ENCODE results near the gene PDXP. TPM values are rescaled to one million over a fixed set of nuclear protein-coding genes. Genes with fewer than 3 reads are reported as not detected.

Gene PDXP
- total and polyA plus RNA-seq, 10 donors = 9.3 to 26.6 (median 12.6) TPM

- DNase-seq = no peak
- Histone ChIP-seq H3K4me3 (peak overlapping the region; percentile 47 to 87 (median 62)), H3K4me1 (peaks cover 33 to 85% (median 67%) of the 10 kb centered on the region in 6 donors), H3K36me3 (peaks cover 0 to 25% (median 2%) of the 10 kb centered on the region in 6 donors), H3K27me3 (replicated peaks in 1 of 7) (no peaks in the 10 kb centered on the region), H3K9me3 (no peaks in the 10 kb centered on the region), H3K27ac (peak overlapping the region; percentile 92 to 99 (median 96))
- no peak for TF ChIP-seq CTCF (IDR thresholded peaks at IDR 0.05 in 8 of 11, conservative IDR thresholded peaks at IDR 0.05 in 3 of 11)
- TF ChIP-seq POLR2AphosphoS5 (IDR thresholded peaks at IDR 0.05) = no peak
- no peak for TF ChIP-seq POLR2A (IDR thresholded peaks at IDR 0.05)
- intact Hi-C loops (cut with DNase I; ENCODE audit: low total_unique reads) = no loop called here
- WGBS, 5 donors = 39 to 52% (median 48%) methylated on average over 15 of the region's 15 CpGs
Observed at GRCh38 chr22:37677493-37677974, 19.0 kb downstream of the PDXP start.

GRCh38 chr22:37678372-37678771 lies 19.8 kb downstream of the PDXP start:
- TF ChIP-seq POLR2A (IDR thresholded peaks at IDR 0.05) = no peak
- TF ChIP-seq POLR2AphosphoS5 (IDR thresholded peaks at IDR 0.05) = no peak
- TF ChIP-seq CTCF (IDR thresholded peaks at IDR 0.05 in 8 of 11, conservative IDR thresholded peaks at IDR 0.05 in 3 of 11) = no peak

DNA sequence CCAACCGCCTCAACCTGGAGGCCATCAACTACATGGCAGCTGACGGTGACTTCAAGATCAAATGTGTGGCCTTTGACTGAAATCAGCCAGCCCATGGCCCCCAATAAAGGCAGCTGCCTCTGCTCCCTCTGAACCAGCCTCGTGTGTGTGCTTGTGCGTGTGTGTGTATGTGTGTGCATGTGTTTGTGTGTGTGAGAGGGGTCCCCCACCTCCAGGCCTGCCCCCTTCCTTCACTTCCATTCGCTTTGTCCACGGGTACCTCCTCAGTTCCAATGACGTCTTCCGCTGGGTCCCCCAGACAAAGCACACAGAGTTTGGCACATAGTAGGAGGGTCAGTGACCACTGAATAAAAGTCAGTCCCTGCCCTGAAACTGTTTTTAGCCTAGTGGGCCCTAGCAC lies 21.1 kb downstream of the PDXP start:
- DNase-seq = no peak
- Histone ChIP-seq H3K27ac (no peak overlapping the region), H3K9me3 (no peaks in the 10 kb centered on the region), H3K27me3 (replicated peaks in 1 of 7) (no peaks in the 10 kb centered on the region), H3K4me3 (no peak overlapping the region), H3K4me1 (peaks cover 31 to 63% (median 48%) of the 10 kb centered on the region in 6 donors), H3K36me3 (peaks cover 0 to 25% (median 2%) of the 10 kb centered on the region in 6 donors)
- intact Hi-C loops (cut with DNase I; ENCODE audit: low total_unique reads) = loop anchor here (5.0 kb wide), 2 partner anchors 37 to 57 kb away; no protein-coding TSS in a partner anchor
- WGBS, 5 donors = 82 to 95% (median 93%) methylated on average over 7 to 8 of the region's 8 CpGs
- no peak for TF ChIP-seq POLR2A (IDR thresholded peaks at IDR 0.05)
- no peak for TF ChIP-seq CTCF (IDR thresholded peaks at IDR 0.05 in 8 of 11, conservative IDR thresholded peaks at IDR 0.05 in 3 of 11)
- TF ChIP-seq POLR2AphosphoS5 (IDR thresholded peaks at IDR 0.05) = no peak

More at GRCh38 chr22:37678372-37678771, 19.8 kb downstream of the PDXP start:
- Histone ChIP-seq H3K4me3 (no peak overlapping the region), H3K27ac (peak overlapping the region in 3 of 8 donors; percentile 95 to 99 (median 97)), H3K36me3 (peaks cover 0 to 25% (median 2%) of the 10 kb centered on the region in 6 donors), H3K4me1 (peaks cover 33 to 76% (median 59%) of the 10 kb centered on the region in 6 donors), H3K9me3 (no peaks in the 10 kb centered on the region), H3K27me3 (replicated peaks in 1 of 7) (no peaks in the 10 kb centered on the region)
- no peak for DNase-seq
- 70 to 82% (median 76%) methylated on average over 18 of the region's 18 CpGs for WGBS, 5 donors
- intact Hi-C loops (cut with DNase I; ENCODE audit: low total_unique reads) = no loop called here

DNA sequence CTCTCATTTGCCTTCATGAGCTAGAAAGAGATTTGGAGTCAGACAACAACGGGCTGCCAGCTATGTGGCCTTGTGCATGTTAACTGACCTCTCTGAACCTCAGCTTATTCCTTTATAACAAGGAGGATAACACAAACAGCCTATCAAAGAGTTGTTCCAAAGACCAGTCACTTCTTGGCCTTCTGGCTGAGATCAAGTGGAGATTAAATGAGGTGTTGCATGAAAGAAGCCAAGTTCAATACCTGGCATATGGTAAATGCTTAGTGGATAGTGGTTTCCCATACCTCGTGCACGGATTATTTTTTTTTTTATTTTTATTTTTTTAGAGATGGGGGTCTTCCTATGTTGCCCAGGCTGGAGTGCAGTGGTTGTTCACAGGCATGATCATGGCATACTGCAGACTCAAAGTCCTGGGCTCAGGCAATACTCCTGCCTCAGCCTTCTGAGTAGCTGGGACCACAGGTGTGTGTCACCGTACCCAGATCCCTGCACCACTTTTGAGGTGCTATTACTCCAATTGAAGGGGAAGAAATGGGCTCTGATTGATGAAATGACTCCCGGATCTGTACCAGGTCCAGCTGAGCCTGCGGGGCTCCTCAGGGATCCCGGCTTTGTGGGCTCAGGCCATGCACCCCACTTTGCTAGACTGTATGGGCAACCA lies 21.8 kb downstream of the PDXP start:
- peaks cover 24 to 60% (median 43%) of the 10 kb centered on the region in 6 donors for H3K4me1 ChIP-seq
- peak overlapping the region in 2 of 8 donors; percentile 4 to 46 for H3K27ac ChIP-seq
- H3K27me3 ChIP-seq (replicated peaks in 1 of 7) = no peaks in the 10 kb centered on the region
- no peaks in the 10 kb centered on the region for H3K9me3 ChIP-seq
- intact Hi-C loops (cut with DNase I; ENCODE audit: low total_unique reads) = loop anchor here (5.0 kb wide), 2 partner anchors 38 to 58 kb away; no protein-coding TSS in a partner anchor
- WGBS, 5 donors = 77 to 91% (median 89%) methylated on average over 4 to 7 of the region's 7 CpGs
- no peak for TF ChIP-seq POLR2AphosphoS5 (IDR thresholded peaks at IDR 0.05)
- no peak for TF ChIP-seq POLR2A (IDR thresholded peaks at IDR 0.05)
- no peak for TF ChIP-seq CTCF (IDR thresholded peaks at IDR 0.05 in 8 of 11, conservative IDR thresholded peaks at IDR 0.05 in 3 of 11)
- H3K36me3 ChIP-seq = peaks cover 0 to 25% (median 2%) of the 10 kb centered on the region in 6 donors
- DNase-seq = no peak
- no peak overlapping the region for H3K4me3 ChIP-seq
